Urothelium cell line (cell line): ENCODE measurements around the gene DCTPP1.
A peak's percentile ranks its signal among the peaks of the same experiment; 100 is the strongest.
"Not testable (repeated sequence)": the region's sequence is repeated elsewhere in the genome, so short reads cannot be mapped to it uniquely, and the experiment has no call there.

Experiments
- DNase-seq: peaks from one replicate; pipeline ENCODE4 v3.0.0; 2011; ENCODE audit warnings: low spot score, mixed read lengths
- FAIRE-seq: peaks from 2 replicates; lab custom pipeline; 2011; peaks lifted over from hg19 to GRCh38; lab: Jason Lieb, UNC

Gene DCTPP1

GRCh38 chr16:30416047-30416603 is 13.7 kb downstream of the DCTPP1 start:
- FAIRE-seq, result no peak
- DNase-seq, result no peak

GRCh38 chr16:30414159-30414558 is 15.7 kb downstream of the DCTPP1 start:
- no peak for FAIRE-seq
- no peak for DNase-seq

GRCh38 chr16:30413112-30413806 is 16.6 kb downstream of the DCTPP1 start:
- FAIRE-seq, result no peak

GRCh38 chr16:30409125-30410060 is 20.4 kb downstream of the DCTPP1 start:
- FAIRE-seq, result no peak
- peak; percentile 81 for DNase-seq

More at GRCh38 chr16:30413112-30413806, 16.6 kb downstream of the DCTPP1 start:
- DNase-seq, result no peak

- FAIRE-seq, result no peak
- DNase-seq, result peak; percentile 60
These were observed 21.9 kb downstream of the DCTPP1 start for GRCh38 chr16:30407804-30408534.

GRCh38 chr16:30407102-30407803 is 22.6 kb downstream of the DCTPP1 start, which contains the start of gene ZNF771:
Gene ZNF771, plus strand, starts transcription at chr16:30407606. Its CDS starts 448 bp downstream, at chr16:30408054.
- no peak for FAIRE-seq
- peak; percentile 89 for DNase-seq

GRCh38 chr16:30406795-30407101 is 23.1 kb downstream of the DCTPP1 start:
- no peak for FAIRE-seq
- no peak for DNase-seq

- FAIRE-seq, result no peak
- DNase-seq, result no peak
These were observed 27.9 kb downstream of the DCTPP1 start for GRCh38 chr16:30401768-30402425.

- no peak for FAIRE-seq
These were observed 30.2 kb downstream of the DCTPP1 start for GRCh38 chr16:30399435-30400186.

DNA sequence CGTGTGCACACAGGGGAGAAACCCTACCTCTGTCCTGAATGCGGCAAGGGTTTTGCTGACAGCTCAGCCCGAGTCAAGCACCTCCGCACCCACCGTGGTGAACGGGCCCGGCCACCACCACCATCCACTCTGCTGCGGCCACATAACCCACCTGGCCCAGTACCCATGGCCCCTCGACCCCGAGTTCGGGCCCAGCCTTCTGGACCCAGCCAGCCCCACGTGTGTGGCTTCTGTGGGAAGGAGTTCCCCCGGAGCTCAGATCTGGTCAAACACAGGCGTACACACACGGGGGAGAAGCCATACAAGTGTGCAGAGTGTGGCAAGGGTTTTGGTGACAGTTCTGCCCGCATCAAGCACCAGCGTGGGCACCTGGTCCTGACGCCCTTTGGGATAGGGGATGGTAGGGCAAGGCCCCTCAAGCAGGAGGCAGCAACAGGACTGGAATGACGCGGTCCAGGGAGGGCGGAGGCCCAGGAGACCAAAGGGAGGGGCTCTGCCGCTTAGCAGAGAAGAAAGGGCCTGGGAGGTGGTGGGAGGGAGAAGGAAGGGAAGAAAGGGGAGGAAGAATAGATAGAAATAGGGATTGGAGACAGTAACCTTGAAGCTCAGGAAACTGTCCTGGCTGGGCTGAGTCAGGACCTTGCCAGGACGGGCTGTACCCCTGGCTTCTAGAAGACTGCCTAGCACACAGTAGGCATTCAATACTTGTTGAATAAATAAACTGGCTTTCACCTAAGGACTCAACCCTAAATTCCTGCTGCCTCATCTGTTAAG is 31.0 kb downstream of the DCTPP1 start:
- DNase-seq, result no peak
- FAIRE-seq, result no peak

More at GRCh38 chr16:30399435-30400186, 30.2 kb downstream of the DCTPP1 start:
- no peak for DNase-seq

DNA sequence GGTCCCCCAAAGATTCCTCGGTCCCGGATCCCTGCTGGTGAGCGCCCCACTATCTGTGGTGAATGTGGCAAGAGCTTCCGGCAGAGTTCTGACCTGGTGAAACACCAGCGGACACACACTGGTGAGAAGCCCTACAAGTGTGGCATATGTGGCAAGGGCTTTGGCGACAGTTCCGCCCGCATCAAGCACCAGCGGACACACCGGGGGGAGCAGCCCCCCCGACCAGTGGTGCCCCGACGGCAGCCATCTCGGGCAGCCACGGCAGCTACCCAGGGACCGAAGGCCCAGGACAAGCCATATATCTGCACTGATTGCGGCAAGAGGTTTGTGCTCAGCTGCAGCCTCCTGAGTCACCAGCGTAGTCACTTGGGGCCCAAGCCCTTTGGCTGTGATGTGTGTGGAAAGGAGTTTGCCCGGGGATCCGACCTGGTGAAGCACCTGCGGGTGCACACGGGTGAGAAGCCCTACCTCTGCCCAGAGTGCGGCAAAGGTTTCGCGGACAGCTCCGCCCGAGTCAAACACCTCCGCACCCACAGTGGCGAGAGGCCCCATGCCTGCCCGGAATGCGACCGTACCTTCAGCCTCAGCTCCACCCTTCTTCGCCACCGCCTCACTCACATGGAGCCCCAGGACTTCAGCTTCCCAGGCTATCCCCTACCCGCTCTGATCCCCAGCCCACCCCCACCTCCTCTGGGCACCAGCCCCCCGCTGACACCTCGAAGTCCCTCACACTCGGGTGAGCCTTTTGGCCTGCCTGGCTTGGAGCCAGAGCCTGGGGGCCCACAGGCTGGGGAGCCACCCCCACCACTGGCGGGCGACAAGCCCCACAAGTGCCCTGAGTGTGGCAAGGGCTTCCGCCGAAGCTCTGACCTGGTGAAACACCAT is 31.8 kb downstream of the DCTPP1 start:
- DNase-seq (no peak), FAIRE-seq (no peak)

DNA sequence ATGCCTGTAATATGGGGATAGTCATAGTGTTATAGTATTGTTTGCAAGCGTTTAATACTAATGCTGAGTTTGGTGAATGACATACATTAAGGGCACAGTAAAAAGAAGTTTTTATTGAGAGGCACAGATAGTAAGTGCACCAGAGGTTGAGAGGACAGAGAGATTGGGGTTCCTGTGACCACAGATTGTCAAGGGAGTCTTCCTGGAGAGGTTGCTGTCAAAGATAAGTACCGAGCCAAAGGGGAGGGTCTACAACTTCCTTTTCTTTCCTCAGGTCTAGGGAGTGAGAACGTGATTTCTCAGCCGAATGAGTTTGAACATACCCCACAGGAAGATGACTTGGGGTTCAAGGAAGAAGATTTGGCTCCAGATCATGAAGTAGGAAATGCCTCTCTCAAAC is 32.8 kb downstream of the DCTPP1 start:
- no peak for DNase-seq
- no peak for FAIRE-seq

DNA sequence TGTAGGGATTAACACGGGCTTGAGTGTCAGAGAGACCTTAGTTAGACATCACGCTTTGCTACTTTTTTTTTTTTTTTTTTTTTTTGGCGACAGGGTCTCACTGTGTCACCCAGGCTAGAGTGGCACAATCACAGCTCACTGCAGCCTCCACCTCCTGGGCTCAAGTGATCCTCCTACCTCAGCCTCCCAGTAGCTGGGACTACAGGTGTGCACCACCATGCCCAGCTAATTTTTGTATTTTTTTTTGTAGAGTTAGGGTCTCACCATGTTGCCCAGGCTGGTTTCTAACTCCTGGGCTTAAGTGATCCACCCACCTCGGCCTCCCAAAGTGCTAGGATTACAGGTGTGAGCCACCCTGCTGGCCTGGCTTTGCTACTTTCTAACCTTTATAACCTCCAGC is 33.2 kb downstream of the DCTPP1 start:
- FAIRE-seq, DNase-seq: not testable (repeated sequence)

DNA sequence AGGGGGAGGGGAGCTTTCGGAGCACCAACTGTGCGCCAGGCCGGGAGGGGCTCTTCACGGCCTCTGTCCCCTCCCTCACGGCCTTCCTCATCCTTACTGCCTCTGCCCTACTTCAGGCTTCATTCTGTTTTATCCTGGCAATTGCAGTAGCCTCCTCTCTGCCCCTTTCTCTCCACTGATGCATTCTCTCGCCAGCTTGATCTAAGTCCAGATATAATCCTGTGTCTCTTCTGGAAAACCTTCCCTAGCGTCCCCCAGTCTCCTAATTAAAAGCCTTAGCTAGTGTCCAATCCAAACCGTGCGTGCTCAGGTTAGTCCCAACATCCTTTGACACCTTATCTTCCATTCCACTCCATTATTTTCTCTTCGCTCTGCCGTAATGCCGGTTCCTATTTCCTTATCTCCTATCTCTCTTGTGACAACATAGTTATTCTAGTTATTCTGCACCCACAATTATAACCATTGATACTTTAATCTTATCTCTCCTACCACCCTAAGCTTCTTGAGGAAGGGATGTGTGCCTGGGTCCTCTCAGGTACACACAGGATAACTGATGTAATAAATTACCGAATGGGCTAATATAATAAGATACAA is 33.7 kb downstream of the DCTPP1 start:
- DNase-seq (no peak), FAIRE-seq (no peak)

DNA sequence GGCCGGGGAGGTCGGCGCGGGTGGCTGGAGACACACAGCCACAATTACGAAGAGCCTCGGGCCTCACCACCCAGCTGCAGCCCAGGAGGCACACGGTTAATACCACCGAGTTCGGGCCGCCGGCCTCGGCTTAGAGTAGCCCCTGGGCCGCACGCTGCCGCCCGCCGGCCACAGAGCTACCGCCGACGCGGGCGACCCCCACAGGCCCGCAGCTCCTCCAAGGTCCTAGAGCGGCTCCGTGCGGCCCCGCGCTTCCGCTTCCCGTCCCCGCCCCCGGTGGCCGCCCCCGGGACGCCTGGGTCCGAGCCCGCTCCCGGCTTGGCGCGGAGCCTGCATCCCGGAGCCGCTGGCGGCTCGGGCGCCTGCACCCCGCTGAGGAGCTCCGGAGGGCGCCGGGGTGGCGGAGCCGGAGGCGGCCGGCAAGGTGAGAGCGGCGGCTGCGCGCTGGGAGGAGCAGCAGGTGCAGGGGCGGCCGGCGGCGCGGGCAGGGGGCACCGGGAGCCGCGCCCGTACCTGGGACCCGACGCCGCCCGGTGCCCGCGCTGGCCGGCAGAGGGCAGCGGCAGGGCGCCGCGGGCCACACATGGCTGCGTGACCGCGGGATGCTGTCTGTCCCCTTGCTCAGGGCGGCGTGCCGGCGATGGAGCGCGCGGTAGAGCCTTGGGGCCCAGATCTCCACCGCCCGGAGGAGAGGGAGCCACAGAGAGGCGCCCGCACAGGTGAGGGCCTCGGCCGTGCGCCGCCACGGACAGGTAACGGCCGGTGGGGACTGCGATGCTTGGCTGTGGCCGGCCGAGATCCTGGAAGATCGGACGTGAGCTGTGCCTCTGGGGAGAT is 34.5 kb downstream of the DCTPP1 start, which contains the start of gene ZNF48:
Gene ZNF48 (plus strand): TSS at position 266 of the 837 bp plus-strand sequence. CDS start 375 bp downstream, at position 641.
- peak; percentile 78 for DNase-seq
- no peak for FAIRE-seq

DNA sequence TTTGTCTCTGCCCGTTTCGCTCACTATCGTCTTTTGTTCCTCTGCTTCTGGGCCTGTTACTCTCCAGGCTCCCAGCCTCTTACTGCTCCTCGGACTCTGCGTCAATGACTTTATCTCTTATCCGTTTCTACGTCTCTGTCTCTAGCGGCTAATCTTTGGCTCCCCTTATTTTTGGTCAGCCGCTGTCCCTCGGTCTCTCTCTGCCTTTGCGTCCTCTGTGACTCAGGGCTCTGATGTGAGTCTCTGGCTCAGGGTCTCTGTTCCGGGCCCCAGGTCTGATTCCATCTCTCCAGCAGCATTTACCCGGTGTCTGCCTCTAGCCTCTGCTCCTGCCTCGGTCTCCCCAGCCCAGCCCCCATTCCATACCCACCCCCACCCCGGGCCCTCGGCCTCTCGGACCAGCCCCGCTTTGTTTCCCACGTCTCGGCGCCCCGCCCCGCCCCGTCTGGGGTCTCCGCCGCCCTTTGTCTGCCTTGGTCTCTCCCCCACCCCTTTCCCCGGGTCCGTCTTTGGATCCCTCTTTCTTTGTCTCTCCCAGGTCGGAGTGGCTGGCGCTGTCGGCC is 35.2 kb downstream of the DCTPP1 start:
- peak; percentile 21 for DNase-seq

More for the DNA sequence above, 35.2 kb downstream of the DCTPP1 start:
- no peak for FAIRE-seq
